IPS DF 4.7 (cell line): ENCODE data around the gene LYZL1.
A peak's percentile ranks its signal among the peaks of the same experiment; 100 is the strongest.
"Not testable (repeated sequence)": the region's sequence is repeated elsewhere in the genome, so short reads cannot be mapped to it uniquely, and the experiment has no call there.

ENCODE experiments used
- DNase-seq: peaks from one replicate; pipeline ENCODE4 v3.0.0-alpha.2; 2013; ENCODE audit warnings: low spot score; ENCODE audit errors: extremely low read depth

The LYZL1 gene

GRCh38 chr10:29328983-29329382 is 40.1 kb downstream of the LYZL1 start:
- DNase-seq, result no peak

- DNase-seq, result no peak
Observed at GRCh38 chr10:29329420-29329819, 40.5 kb downstream of the LYZL1 start.

- no peak for DNase-seq
Observed at GRCh38 chr10:29332061-29332760, 43.3 kb downstream of the LYZL1 start.

GRCh38 chr10:29332761-29333148 is 43.9 kb downstream of the LYZL1 start:
- no peak for DNase-seq

GRCh38 chr10:29337526-29337925 is 48.7 kb downstream of the LYZL1 start:
- DNase-seq, result not testable (repeated sequence)

GRCh38 chr10:29343607-29344038 is 54.8 kb downstream of the LYZL1 start:
- no peak for DNase-seq

- peak; percentile 28 for DNase-seq
Observed at GRCh38 chr10:29344073-29344820, 55.4 kb downstream of the LYZL1 start.

- no peak for DNase-seq
Observed at GRCh38 chr10:29345144-29345909, 56.5 kb downstream of the LYZL1 start.

GRCh38 chr10:29345910-29346209 is 57.0 kb downstream of the LYZL1 start:
- DNase-seq, result no peak

GRCh38 chr10:29346296-29347001 is 57.6 kb downstream of the LYZL1 start:
- no peak for DNase-seq

- DNase-seq, result no peak
Observed at GRCh38 chr10:29348836-29349235, 60.0 kb downstream of the LYZL1 start.

GRCh38 chr10:29353305-29353704 is 64.4 kb downstream of the LYZL1 start:
- no peak for DNase-seq

GRCh38 chr10:29353887-29354561 is 65.2 kb downstream of the LYZL1 start:
- DNase-seq, result no peak

GRCh38 chr10:29355411-29355991 is 66.6 kb downstream of the LYZL1 start:
- no peak for DNase-seq

- DNase-seq, result no peak
Observed at GRCh38 chr10:29356931-29357330, 68.1 kb downstream of the LYZL1 start.

- DNase-seq, result no peak
Observed at GRCh38 chr10:29358010-29358616, 69.2 kb downstream of the LYZL1 start.

GRCh38 chr10:29360215-29360853 is 71.5 kb downstream of the LYZL1 start:
- DNase-seq, result not testable (repeated sequence)
